ACC112 (cell line): ENCODE measurements around the gene PACRG.

ENCODE experiments used
- H2AFZ ChIP-seq: fragments of 200-600 bp; sonication (generic); one replicate; pipeline ENCODE4 v1.6.0; 2017; ENCODE audit warnings: antibody characterized with exemption, low read length; ENCODE audit not compliant: unreplicated experiment
- H3K27ac ChIP-seq: fragments of 200-600 bp; sonication (generic); 2 replicates; pipeline ENCODE4 v1.5.1; 2014; ENCODE audit warnings: low read depth, mild to moderate bottlenecking, antibody characterized with exemption, low read length, moderate library complexity
- H3K27me3 ChIP-seq: fragments of 200-600 bp; sonication (generic); 2 replicates; pipeline ENCODE4 v1.6.1; 2014; ENCODE audit warnings: mild to moderate bottlenecking, antibody characterized with exemption, low read length, moderate library complexity, mixed read lengths; ENCODE audit not compliant: insufficient read depth
- H3K36me3 ChIP-seq: fragments of 200-600 bp; sonication (generic); 2 replicates; pipeline ENCODE4 v1.6.1; 2016; ENCODE audit warnings: mild to moderate bottlenecking, antibody characterized with exemption, low read length, moderate library complexity, mixed read lengths; ENCODE audit not compliant: insufficient read depth
- H3K4me1 ChIP-seq: fragments of 200-600 bp; sonication (generic); one replicate; pipeline ENCODE4 v1.6.1; 2016; ENCODE audit warnings: low read length, mixed read lengths; ENCODE audit not compliant: insufficient read depth, unreplicated experiment, control insufficient read depth
- H3K4me3 ChIP-seq: fragments of 200-600 bp; sonication (generic); 2 replicates; pipeline ENCODE4 v1.5.1; 2014; ENCODE audit warnings: mild to moderate bottlenecking, low read depth, low read length
- H3K79me2 ChIP-seq: fragments of 200-600 bp; sonication (generic); one replicate; pipeline ENCODE4 v1.6.0; 2016; ENCODE audit warnings: low read length; ENCODE audit not compliant: control insufficient read depth, unreplicated experiment, insufficient read depth

Gene PACRG

DNA sequence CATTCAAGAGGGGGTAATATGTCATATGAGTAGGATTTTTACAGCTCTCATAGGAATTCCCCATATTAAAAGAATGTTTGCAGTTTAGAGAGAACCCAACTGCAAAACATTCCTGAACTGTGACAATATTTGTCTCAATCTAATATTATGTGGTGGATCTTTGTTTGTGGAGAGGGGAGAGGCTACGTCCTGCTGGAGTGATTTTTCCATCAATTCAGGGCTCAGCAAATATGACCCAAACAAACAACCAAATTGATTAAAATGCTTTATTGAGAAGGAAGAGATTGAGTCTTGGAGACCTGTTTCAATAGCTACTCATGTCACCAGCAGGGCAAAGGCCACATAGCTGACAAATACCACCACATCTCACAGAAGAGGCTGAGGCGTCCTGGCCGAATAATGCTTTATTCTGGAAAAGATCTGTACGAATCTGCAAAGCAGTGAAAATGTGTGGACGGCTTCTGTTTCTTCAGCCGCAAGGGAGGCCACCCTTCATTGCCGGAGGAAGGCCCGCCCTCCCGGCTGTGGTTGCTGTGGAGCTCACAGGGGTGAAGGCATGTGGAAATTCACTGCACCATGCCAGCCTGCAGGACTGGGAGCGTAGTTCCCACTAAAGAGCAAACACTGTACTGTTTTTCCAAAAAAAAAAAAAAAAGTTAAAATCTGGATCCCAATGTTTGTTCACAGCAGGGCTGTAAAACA is 597.1 kb downstream of the PACRG start:
- Histone ChIP-seq H2AFZ (no peak overlapping the region), H3K79me2 (no peaks in the 10 kb centered on the region), H3K4me3 (no peak overlapping the region), H3K27ac (no peak overlapping the region), H3K36me3 (no peaks in the 10 kb centered on the region), H3K4me1 (peaks cover 2% of the 10 kb centered on the region), H3K27me3 (no peaks in the 10 kb centered on the region; the same call in 1 of the 2 replicates)

GRCh38 chr6:163325390-163325784 is 597.6 kb downstream of the PACRG start:
- no peaks in the 10 kb centered on the region for H3K27me3 ChIP-seq
- no peak overlapping the region for H3K4me3 ChIP-seq
- no peak overlapping the region for H3K27ac ChIP-seq
- no peak overlapping the region for H2AFZ ChIP-seq
- H3K4me1 ChIP-seq = peaks cover 8% of the 10 kb centered on the region
- no peaks in the 10 kb centered on the region for H3K36me3 ChIP-seq
- H3K79me2 ChIP-seq = no peaks in the 10 kb centered on the region

DNA sequence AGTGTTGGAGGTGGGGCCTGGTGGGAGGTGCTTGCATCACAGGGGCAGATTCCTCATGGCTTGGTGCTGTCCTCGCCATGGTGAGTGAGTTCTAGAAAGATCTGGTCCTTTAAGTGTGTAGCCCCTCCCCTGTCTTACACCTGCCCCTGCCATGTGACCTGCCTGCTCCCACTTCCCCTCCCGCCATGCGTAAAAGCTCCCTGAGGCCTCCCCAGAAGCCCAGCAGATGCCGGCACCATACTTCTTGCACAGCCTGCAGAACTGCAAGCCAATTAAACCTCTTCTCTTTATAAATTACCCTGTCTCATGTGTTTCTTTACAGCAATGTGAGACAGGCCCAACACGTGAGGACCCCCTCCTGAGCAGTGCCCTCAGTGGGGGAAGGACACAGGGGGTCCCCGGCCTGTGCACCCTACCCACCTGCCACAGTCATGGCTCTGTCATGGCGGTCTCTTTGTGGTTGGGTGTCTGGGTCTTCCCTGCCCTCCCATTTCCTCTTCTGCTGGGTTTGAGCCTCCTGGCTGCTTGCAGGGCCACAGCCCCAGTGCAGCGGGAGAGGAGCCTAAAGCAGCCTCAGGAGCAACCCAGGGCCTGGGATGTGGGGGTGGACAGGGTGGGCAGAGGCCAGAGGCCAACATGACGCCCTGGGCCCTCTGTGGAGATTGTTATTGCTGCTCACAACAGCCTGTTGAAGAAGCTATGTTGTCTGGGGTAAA is 599.5 kb downstream of the PACRG start:
- no peak overlapping the region for H3K27ac ChIP-seq
- no peak overlapping the region for H2AFZ ChIP-seq
- no peaks in the 10 kb centered on the region for H3K27me3 ChIP-seq

GRCh38 chr6:163327921-163328320 is 600.1 kb downstream of the PACRG start:
- H2AFZ ChIP-seq = no peak overlapping the region

More for the DNA sequence above, 599.5 kb downstream of the PACRG start:
- H3K4me1 ChIP-seq = peaks cover 8% of the 10 kb centered on the region
- H3K36me3 ChIP-seq = no peaks in the 10 kb centered on the region
- no peak overlapping the region for H3K4me3 ChIP-seq
- no peaks in the 10 kb centered on the region for H3K79me2 ChIP-seq

GRCh38 chr6:163328411-163328810 is 600.6 kb downstream of the PACRG start:
- H3K27me3 ChIP-seq = no peaks in the 10 kb centered on the region
- no peaks in the 10 kb centered on the region for H3K79me2 ChIP-seq
- no peak overlapping the region for H3K4me3 ChIP-seq
- H3K36me3 ChIP-seq = no peaks in the 10 kb centered on the region
- peaks cover 8% of the 10 kb centered on the region for H3K4me1 ChIP-seq
- H3K27ac ChIP-seq = no peak overlapping the region
- no peak overlapping the region for H2AFZ ChIP-seq

More at GRCh38 chr6:163327921-163328320, 600.1 kb downstream of the PACRG start:
- H3K4me3 ChIP-seq = no peak overlapping the region
- H3K4me1 ChIP-seq = peaks cover 8% of the 10 kb centered on the region
- H3K36me3 ChIP-seq = no peaks in the 10 kb centered on the region
- no peaks in the 10 kb centered on the region for H3K27me3 ChIP-seq
- no peak overlapping the region for H3K27ac ChIP-seq
- no peaks in the 10 kb centered on the region for H3K79me2 ChIP-seq

- Histone ChIP-seq H3K4me1 (peaks cover 8% of the 10 kb centered on the region), H3K27ac (no peak overlapping the region), H2AFZ (no peak overlapping the region)
Observed at GRCh38 chr6:163329991-163330390, 602.2 kb downstream of the PACRG start.

GRCh38 chr6:163331245-163331644 is 603.5 kb downstream of the PACRG start:
- no peak overlapping the region for H2AFZ ChIP-seq
- H3K4me3 ChIP-seq = no peak overlapping the region
- no peaks in the 10 kb centered on the region for H3K27me3 ChIP-seq
- H3K4me1 ChIP-seq = peaks cover 8% of the 10 kb centered on the region
- H3K36me3 ChIP-seq = no peaks in the 10 kb centered on the region
- no peak overlapping the region for H3K27ac ChIP-seq
- H3K79me2 ChIP-seq = no peaks in the 10 kb centered on the region

More at GRCh38 chr6:163329991-163330390, 602.2 kb downstream of the PACRG start:
- Histone ChIP-seq H3K27me3 (no peaks in the 10 kb centered on the region), H3K4me3 (no peak overlapping the region), H3K36me3 (no peaks in the 10 kb centered on the region), H3K79me2 (no peaks in the 10 kb centered on the region)

GRCh38 chr6:163332575-163332974 is 604.8 kb downstream of the PACRG start:
- no peak overlapping the region for H3K27ac ChIP-seq

DNA sequence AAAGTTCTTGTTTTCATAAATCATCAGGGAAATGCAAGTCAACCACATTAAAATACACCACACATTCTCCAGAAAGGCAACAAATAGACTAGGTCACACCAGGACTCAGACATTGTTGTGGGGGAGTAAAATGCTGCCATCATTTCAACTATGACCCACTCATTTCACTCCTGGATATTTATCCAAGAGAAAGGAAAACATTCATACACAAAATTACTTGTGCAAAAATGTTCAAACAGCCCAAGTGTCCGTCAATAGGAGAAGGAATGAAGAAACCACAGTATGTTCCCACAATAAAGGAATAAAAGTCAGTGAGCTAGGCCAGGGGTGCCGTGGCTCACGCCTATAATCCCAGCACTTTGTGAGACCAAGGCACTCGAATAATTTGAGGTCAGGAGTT is 605.3 kb downstream of the PACRG start:
- H3K4me1 ChIP-seq = peaks cover 8% of the 10 kb centered on the region
- H2AFZ ChIP-seq = no peak overlapping the region
- no peaks in the 10 kb centered on the region for H3K27me3 ChIP-seq
- no peaks in the 10 kb centered on the region for H3K79me2 ChIP-seq
- no peak overlapping the region for H3K4me3 ChIP-seq
- no peak overlapping the region for H3K27ac ChIP-seq
- H3K36me3 ChIP-seq = no peaks in the 10 kb centered on the region

More at GRCh38 chr6:163332575-163332974, 604.8 kb downstream of the PACRG start:
- Histone ChIP-seq H3K79me2 (no peaks in the 10 kb centered on the region), H3K36me3 (no peaks in the 10 kb centered on the region), H3K27me3 (no peaks in the 10 kb centered on the region), H3K4me3 (no peak overlapping the region), H2AFZ (no peak overlapping the region), H3K4me1 (peaks cover 8% of the 10 kb centered on the region)

DNA sequence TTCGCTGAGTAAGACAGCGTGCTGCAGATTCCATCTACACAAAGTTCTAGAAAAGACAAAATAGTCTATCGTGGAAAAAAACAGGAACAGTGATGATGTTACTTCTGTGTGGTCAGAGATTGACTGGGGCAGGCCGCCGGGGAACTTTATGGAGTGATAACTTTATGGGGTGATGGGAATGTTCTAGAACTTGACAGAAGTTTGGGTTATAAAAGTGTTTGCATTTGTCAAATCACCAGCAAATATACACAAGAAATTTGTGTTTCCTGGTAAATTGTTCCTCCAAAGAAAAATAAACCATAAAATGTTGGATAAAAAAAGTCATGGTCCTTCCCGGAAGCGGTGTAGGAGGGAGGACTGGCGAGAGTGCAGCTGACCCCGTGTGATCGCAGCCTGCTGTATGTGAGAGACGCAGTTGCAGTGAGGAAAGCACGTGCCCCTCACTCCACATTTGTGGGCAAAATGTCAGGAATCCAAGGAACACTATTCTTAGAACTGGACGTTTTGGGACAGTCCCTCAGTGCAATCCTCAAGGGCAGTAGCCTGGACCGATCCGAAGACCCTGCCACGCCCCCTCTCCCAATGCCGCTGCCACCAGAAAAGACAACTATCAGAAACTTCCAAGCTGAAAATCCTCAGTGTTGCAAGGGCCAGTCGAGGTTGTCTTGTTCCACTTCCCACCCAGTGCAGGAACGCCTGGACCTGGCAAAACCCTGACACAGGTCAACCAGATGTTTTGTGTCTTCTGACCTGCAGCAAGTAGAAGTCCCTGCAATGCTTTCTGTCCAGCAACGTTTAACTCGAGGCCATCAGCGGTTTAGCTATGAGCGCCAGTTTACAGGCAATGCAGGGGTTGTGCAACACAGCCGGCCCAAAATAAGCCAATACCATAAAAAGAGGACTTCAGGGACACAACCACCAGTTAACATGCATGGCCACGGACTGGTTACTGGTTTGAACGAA is 606.2 kb downstream of the PACRG start:
- H3K27ac ChIP-seq = no peak overlapping the region
- H3K4me1 ChIP-seq = peaks cover 8% of the 10 kb centered on the region
- H2AFZ ChIP-seq = no peak overlapping the region
- H3K79me2 ChIP-seq = no peaks in the 10 kb centered on the region
- no peaks in the 10 kb centered on the region for H3K36me3 ChIP-seq
- no peaks in the 10 kb centered on the region for H3K27me3 ChIP-seq
- no peak overlapping the region for H3K4me3 ChIP-seq
